CD4-positive, alpha-beta T cell (primary cell): ENCODE measurements around the gene MEGF11. TPM values are rescaled to one million over a fixed set of nuclear protein-coding genes. Genes with fewer than 3 reads are reported as not detected.

Experiments used
- ATAC-seq: fragments of 200-7000 bp; cut with Tn5 transposase; one replicate; pipeline ENCODE4 v1.10.0; 2022; ENCODE audit warnings: mild to moderate bottlenecking; ENCODE audit not compliant: poor library complexity
- CTCF ChIA-PET: fragments of 350-600 bp; sonication (Branson Sonifier 250); formaldehyde crosslinking; loops from one replicate; lab custom pipeline; 2021; ENCODE audit warnings: antibody characterized with exemption, inconsistent platforms; lab: Charles Lee
- POLR2A ChIA-PET: fragments of 350-600 bp; sonication (Branson Sonifier 250); formaldehyde crosslinking; loops from one replicate; lab custom pipeline; 2021; ENCODE audit warnings: antibody characterized with exemption, inconsistent platforms; lab: Charles Lee
- DNase-seq, 14 experiments: peaks; one replicate each; pipeline ENCODE4 v3.0.0-alpha.2; 2013 to 2020; ENCODE audit warnings: mixed read lengths in 2 of 14
- H3K27ac ChIP-seq, 2 donors: one replicate each; pipeline versions ENCODE4 v1.5.1 to v1.7.0; 2013; ENCODE audit warnings: low read length in 2 of 2, low read depth in 1 of 2, mild to moderate bottlenecking in 1 of 2
- H3K27me3 ChIP-seq, 2 experiments: 1 replicate in 1 of 2; 2 replicates in 1 of 2; pipeline versions ENCODE4 v1.6.1 to v1.7.0; 2013; ENCODE audit warnings: low read length in 2 of 2, control low read depth in 1 of 2, mild to moderate bottlenecking in 1 of 2, moderate library complexity in 1 of 2; ENCODE audit not compliant: insufficient read depth in 2 of 2, control insufficient read depth in 1 of 2
- H3K36me3 ChIP-seq: one replicate; pipeline ENCODE4 v1.6.1; 2013; ENCODE audit warnings: low read length, control low read depth; ENCODE audit not compliant: insufficient read depth
- H3K4me1 ChIP-seq: one replicate; pipeline ENCODE4 v1.6.1; 2013; ENCODE audit warnings: low read length, control low read depth; ENCODE audit not compliant: insufficient read depth
- H3K4me3 ChIP-seq: one replicate; pipeline ENCODE4 v1.5.1; 2013; ENCODE audit warnings: mild to moderate bottlenecking, low read length, moderate library complexity
- H3K9me3 ChIP-seq, 2 experiments: 1 replicate in 1 of 2; 2 replicates in 1 of 2; pipeline versions ENCODE4 v1.6.1 to v1.7.0; 2013; ENCODE audit warnings: low read length in 2 of 2, mild to moderate bottlenecking in 2 of 2, control low read depth in 1 of 2, moderate library complexity in 1 of 2; ENCODE audit not compliant: control insufficient read depth in 1 of 2, insufficient read depth in 1 of 2
- H3K27ac Mint-ChIP-seq: one replicate; pipeline ENCODE4 v1.8.0; 2020; ENCODE audit warnings: mixed read lengths
- H3K27me3 Mint-ChIP-seq: one replicate; pipeline ENCODE4 v1.8.0; 2021; ENCODE audit warnings: mixed read lengths
- H3K36me3 Mint-ChIP-seq: one replicate; pipeline ENCODE4 v1.8.0; 2021; ENCODE audit warnings: low read depth, mixed read lengths
- H3K4me1 Mint-ChIP-seq: one replicate; pipeline ENCODE4 v1.8.0; 2021; ENCODE audit warnings: low read depth, mixed read lengths
- H3K4me3 Mint-ChIP-seq: one replicate; pipeline ENCODE4 v1.8.0; 2020; ENCODE audit warnings: mild to moderate bottlenecking, mixed read lengths
- H3K9me3 Mint-ChIP-seq: one replicate; pipeline ENCODE4 v1.8.0; 2020; ENCODE audit warnings: mixed read lengths
- CTCF ChIP-seq: fragments of 200-600 bp; IDR thresholded peaks from one replicate; pipeline ENCODE4 v1.8.0; 2022; ENCODE audit warnings: antibody characterized with exemption, mild to moderate bottlenecking
- intact Hi-C, 2 experiments: fragments of 100-400 bp; cut with DNase I in 1 of 2; cut with micrococcal nuclease in 1 of 2; formaldehyde crosslinking; loops; one replicate each; pipeline versions ENCODE4 v1.15.1 to v1.9.0; 2023 to 2025; cut with DNase I, micrococcal nuclease
- total RNA-seq, 174 experiments: library from RNA in 2 of 174; stranded (reverse) in 2 of 174; gene quantifications; one replicate each; pipeline ENCODE4 v1.2.3 and lab custom pipeline; 2021 to 2026

The MEGF11 gene
- total RNA-seq, 2 experiments from 2014 or later = not detected

- H3K27ac Mint-ChIP-seq = no peak overlapping the region
- Histone ChIP-seq H3K27me3 (no peaks in the 10 kb centered on the region), H3K27ac (no peak overlapping the region), H3K4me1 (no peaks in the 10 kb centered on the region), H3K4me3 (no peak overlapping the region), H3K36me3 (no peaks in the 10 kb centered on the region), H3K9me3 (peaks cover 0 to 9% of the 10 kb centered on the region in 2 experiments)
- no peak for TF ChIP-seq CTCF
- H3K4me1 Mint-ChIP-seq = no peaks in the 10 kb centered on the region
- POLR2A ChIA-PET = no interaction called here
- intact Hi-C loops = no loop called here
- no peaks in the 10 kb centered on the region for H3K9me3 Mint-ChIP-seq
- H3K36me3 Mint-ChIP-seq = no peaks in the 10 kb centered on the region
- no peak overlapping the region for H3K4me3 Mint-ChIP-seq
- peaks cover 21% of the 10 kb centered on the region for H3K27me3 Mint-ChIP-seq
- CTCF ChIA-PET = no interaction called here
- ATAC-seq (no peak), DNase-seq (no peak)
These were observed 28.6 kb downstream of the MEGF11 start for GRCh38 chr15:66224946-66225345.

GRCh38 chr15:66222273-66223198 is 31.0 kb downstream of the MEGF11 start:
- Histone ChIP-seq H3K9me3 (no peaks in the 10 kb centered on the region), H3K4me1 (no peaks in the 10 kb centered on the region), H3K27me3 (no peaks in the 10 kb centered on the region), H3K4me3 (no peak overlapping the region), H3K36me3 (no peaks in the 10 kb centered on the region), H3K27ac (no peak overlapping the region)
- Mint-ChIP-seq H3K27ac (no peak overlapping the region), H3K4me1 (no peaks in the 10 kb centered on the region), H3K9me3 (no peaks in the 10 kb centered on the region), H3K4me3 (no peak overlapping the region), H3K27me3 (peaks cover 21% of the 10 kb centered on the region), H3K36me3 (no peaks in the 10 kb centered on the region)
- ATAC-seq (no peak), DNase-seq (no peak)
- ChIA-PET POLR2A (no interaction called here), CTCF (no interaction called here)
- TF ChIP-seq CTCF = no peak
- intact Hi-C loops = no loop called here

GRCh38 chr15:66221126-66221525 is 32.4 kb downstream of the MEGF11 start:
- DNase-seq = no peak
- Mint-ChIP-seq H3K36me3 (no peaks in the 10 kb centered on the region), H3K4me1 (no peaks in the 10 kb centered on the region), H3K27ac (no peak overlapping the region), H3K4me3 (no peak overlapping the region), H3K27me3 (peaks cover 21% of the 10 kb centered on the region), H3K9me3 (no peaks in the 10 kb centered on the region)
- H3K27ac ChIP-seq = no peak overlapping the region
- no peaks in the 10 kb centered on the region for H3K27me3 ChIP-seq
- ChIA-PET POLR2A (no interaction called here), CTCF (no interaction called here)
- H3K4me3 ChIP-seq = no peak overlapping the region
- no peak for TF ChIP-seq CTCF
- no peaks in the 10 kb centered on the region for H3K9me3 ChIP-seq
- no peaks in the 10 kb centered on the region for H3K36me3 ChIP-seq
- intact Hi-C loops = no loop called here
- no peaks in the 10 kb centered on the region for H3K4me1 ChIP-seq
- no peak for ATAC-seq
